Left lobe of liver (tissue), 2 donors: ENCODE data around the gene DNMBP. TPM values are rescaled to one million over a fixed set of nuclear protein-coding genes. Genes with fewer than 3 reads are reported as not detected.
A peak's percentile ranks its signal among the peaks of the same experiment; 100 is the strongest.
"Not testable (repeated sequence)": the region's sequence is repeated elsewhere in the genome, so short reads cannot be mapped to it uniquely, and the experiment has no call there.

Source experiments
- ATAC-seq: fragments of 200-7000 bp; cut with Tn5 transposase; one replicate; pipeline ENCODE4 v1.9.1; 2020; ENCODE audit warnings: mild to moderate bottlenecking, moderate library complexity
- DNase-seq: peaks from one replicate; pipeline ENCODE4 v3.0.0-alpha.2; 2020; ENCODE audit warnings: low spot score
- total RNA-seq: library from RNA; stranded (reverse); gene quantifications from one replicate; pipeline ENCODE4 v1.2.1, GENCODE V29; 2021
- donor health status: DM: no; HTN: no; CAD: no; lungs with moderate emphysema.
- donor health status: DM: no; HTN: yes; CAD: no.

The DNMBP gene
- total RNA-seq, 1 donor from 2014 or later, result 11.6 TPM

DNA sequence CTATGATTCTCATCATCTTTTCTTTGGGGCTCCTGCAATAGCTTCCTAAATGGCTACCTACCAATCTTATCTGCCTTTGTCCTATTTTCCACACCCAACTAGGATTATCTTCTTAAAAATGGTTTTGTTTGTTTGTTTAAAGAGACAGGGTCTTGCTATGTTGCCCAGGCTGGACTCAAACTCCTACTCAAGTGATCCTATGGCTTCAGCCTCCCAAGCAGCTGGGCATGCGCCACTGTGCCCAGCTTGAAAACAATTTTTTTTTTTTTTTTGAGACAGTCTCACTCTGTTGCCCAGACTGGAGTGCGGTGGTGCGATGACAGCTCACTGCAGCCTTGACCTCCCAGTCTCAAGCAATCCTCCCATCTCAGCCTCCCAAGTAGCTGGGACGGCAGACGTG is 14.9 kb downstream of the DNMBP start:
- no peak for ATAC-seq
- no peak for DNase-seq

GRCh38 chr10:99993701-99994689 is 15.8 kb downstream of the DNMBP start:
- DNase-seq, result peak; percentile 53

GRCh38 chr10:99985637-99986036 is 24.1 kb downstream of the DNMBP start:
- DNase-seq, ATAC-seq: not testable (repeated sequence)

More at GRCh38 chr10:99993701-99994689, 15.8 kb downstream of the DNMBP start:
- ATAC-seq, result peak; percentile 62

- ATAC-seq (no peak), DNase-seq (no peak)
Measured at GRCh38 chr10:99984211-99985034, 25.3 kb downstream of the DNMBP start.

DNA sequence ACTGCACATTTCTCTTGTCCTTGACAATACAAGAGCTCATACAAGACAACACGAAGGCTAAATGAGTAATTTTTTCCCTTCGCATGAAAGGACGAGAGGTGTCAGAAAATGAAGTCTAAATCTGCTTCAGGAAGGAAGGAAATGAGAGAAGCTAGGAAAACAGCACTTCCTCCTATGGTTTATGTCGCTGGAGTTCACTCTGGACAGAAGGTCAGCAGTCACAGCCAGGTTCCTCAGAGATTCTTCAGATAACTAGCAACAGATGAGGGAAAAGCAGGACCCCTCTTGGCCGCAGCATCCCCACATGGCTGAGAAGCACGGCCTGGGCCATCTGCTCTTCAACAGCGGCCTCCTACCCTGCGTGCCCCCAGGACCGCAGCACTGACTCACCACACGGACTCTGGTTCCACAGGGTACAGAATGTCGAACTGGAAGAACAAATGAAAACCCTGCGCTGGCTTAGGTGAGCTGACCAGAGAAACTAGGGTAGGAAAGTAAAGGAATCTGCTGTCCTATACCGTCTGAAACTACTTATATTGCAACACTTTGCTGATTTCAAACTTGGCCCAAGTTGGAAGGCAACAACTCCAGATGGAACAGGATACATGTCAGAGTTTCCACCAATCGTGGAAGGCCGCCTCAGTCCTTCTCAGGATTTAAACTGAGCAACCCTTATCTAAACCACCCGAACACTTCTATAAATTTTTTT is 26.3 kb downstream of the DNMBP start:
- ATAC-seq, result peak; percentile 41
- DNase-seq, result peak; percentile 55

DNA sequence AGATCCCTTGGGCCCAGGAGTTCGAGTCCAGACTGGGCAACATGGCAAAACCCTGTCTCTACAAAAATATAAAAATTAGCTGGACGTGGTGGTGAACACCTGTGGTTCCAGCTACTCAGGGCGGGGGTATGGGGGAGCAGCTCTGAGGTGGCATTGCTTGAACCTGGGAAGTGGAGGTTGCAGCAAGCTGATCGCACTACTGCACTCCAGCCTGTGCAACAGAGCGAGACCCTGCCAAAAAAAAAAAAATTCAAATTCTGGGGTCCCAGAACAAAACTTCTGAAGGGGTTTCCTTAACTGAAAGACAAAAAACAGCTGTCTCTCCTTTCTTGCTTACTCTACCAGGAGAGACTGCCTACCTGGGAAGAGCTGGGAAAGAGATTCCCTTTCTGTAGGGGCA is 27.0 kb downstream of the DNMBP start:
- no peak for DNase-seq
- no peak for ATAC-seq

GRCh38 chr10:99981581-99982199 is 28.1 kb downstream of the DNMBP start:
- peak; percentile 91 for DNase-seq
- peak; percentile 90 for ATAC-seq

DNA sequence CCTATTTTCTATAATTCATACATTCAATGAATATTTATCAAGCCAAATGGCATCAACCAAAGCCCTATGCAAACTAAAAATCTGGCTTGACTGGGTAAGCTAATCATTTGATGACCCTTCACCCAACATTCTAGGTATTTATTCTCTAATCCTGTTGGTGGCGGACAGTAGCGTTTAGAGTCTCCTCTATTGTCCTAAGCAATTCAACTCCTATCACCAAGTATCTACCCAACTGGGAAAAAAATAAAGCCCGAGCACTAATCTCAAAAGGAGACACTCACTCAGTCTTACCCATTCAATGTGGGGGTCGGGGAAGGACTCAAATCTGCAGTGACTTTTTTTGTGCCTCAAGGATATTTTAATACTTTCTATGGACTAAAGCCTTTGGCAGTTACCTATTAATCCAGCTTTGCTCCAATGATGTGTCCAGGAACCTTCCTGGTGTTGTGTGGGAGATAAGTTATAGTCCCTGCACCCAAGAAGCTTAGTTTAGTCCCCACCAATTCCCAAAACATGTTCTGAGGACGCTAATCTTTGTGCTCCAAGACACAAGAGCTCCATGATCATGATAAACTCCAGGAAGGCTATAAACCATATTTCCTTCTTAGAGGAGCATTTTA is 30.6 kb downstream of the DNMBP start:
- no peak for ATAC-seq
- DNase-seq, result no peak

DNA sequence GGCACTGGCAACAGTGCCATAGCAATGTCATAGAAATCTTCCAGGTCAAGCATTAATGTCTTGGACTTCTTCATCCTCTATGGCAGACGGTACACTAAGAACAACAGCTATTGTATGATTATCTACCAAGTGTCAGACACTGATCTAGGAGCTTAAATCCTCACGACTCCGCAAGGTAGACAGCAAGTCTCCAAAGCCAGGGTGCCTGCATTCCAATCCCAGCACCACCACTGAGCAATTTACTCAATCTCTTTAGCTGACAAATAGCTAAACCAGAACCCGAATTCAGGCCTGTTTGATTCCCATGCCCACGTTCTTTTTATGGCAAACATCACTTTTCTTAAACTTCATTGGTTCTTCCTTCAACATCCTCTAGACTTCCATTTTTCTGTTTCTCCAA is 31.8 kb downstream of the DNMBP start:
- DNase-seq (no peak), ATAC-seq (no peak)

DNA sequence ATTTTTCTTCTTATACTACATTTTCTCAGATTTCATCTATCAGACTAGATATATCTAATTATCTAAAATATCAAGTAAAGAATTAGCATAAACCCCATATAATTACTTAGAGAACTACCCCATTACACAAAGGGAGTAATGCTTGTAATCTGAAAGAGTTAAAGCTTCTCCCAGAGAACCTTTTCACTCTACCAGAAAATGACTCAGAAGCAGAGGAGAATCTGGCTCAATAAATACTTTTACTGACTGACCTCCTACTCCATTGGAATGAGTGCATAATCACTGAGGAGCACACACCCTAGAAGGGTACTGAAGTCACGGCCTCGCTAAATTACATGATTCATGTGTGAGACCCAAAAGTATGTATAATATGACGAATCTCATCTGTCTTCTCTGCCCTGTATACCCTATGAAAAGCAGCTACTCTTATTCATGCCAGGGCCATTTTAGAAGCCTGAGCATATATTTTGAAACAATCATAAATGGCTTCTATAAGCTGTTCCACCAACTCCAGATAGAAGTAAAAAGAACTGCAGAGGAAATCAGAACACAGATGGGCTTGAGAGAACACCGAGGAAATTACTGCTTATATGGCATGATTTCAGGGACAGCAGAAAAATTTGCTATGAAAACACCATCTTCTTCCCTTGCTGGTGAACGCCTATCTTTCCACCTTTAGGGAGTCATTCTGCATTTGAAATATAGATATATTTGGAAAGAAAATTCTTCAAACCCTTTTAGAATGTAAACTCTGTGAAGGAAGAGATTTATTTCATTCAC is 32.7 kb downstream of the DNMBP start:
- ATAC-seq (no peak), DNase-seq (no peak)

DNA sequence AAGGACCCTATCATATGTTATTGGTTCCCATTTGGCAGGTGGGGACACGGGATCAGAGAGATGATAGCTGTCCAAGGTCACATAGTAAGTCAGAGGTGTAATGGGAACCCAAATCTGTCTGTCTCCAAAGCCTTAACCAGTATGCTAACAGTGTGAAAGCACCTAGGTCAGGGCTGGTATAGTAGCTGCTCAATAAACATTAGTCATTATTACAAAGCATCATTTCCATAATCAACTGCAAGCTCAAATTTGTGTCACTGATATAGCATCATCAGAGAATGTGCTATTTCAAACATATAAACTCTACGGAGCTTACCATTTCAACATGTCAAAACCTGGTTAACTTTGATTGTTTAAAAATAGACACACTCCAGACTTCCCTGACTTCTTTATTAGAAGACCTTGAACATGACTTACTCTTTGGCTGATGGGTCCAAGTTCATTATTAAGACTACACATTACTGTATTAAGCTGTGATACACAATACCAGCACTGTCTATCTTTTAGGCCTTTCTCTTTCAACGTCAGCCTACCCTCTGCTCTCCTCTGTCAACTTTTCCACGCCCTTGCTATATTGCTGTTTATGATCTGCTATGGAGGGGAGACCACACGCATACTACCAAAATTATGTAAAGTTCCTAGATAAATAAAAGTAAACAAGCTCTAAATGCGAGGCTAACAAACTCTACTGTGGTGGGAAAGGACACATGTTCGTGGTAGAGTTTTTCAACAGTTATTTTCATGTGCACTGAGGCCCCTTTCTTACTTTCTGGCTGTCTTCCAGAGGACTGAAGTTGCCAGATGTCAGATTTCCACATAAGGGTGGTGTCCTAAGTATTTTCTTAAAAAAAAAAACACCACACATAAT is 33.6 kb downstream of the DNMBP start:
- no peak for ATAC-seq
- no peak for DNase-seq

DNA sequence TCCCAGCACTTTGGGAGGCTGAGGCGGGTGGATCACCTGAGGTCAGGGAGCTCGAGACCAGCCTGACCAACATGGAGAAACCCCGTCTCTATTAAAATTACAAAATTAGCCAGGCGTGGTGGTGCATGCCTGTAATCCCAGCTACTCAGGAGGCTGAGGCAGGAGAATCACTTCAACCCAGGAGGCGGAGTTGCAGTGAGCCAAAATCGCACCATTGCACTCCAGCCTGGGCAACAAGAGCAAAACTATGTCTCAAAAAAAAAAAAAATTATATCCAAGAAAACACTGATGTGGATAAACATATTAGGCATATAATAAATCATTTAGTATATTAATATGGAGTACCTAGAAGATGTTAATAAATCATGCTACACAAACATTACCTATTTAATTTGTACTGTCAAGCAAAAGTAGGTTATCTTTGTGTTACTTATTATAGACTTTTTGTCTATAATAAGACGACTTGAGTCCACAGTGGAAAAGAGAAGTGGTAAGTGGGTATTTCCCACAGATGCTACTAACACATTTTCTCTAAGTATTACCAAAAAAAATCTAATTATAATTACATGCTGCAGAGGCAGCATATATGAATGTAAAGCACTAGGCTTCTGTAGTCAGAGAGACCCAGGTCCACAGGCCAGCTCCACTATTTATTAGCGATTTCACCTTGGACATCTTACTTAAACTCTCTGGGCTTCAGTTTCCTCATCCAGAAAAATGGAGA is 34.5 kb downstream of the DNMBP start:
- DNase-seq (no peak), ATAC-seq (no peak)

DNA sequence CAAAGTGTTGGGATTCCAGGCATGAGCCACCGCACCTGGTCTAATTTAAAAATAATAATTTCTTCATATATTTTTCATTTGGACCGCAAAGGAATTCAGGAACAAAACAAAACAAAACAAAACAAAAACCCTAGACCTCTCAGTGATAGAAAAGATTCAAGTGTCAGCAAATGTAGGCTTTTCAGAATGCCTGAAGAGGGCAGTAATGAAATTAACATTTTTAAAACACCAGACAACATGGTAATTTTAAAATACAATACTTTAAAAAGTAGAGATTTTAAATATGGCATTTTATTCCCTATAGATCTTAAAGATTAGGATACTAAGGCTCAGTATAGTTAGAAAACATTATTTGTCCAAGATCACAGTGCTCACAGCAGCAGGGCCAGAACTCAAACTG is 36.6 kb downstream of the DNMBP start:
- DNase-seq (no peak), ATAC-seq (peak; percentile 65)

GRCh38 chr10:99967961-99968360 is 41.8 kb downstream of the DNMBP start:
- no peak for ATAC-seq

GRCh38 chr10:99966306-99966705 is 43.4 kb downstream of the DNMBP start:
- ATAC-seq (no peak), DNase-seq (no peak)

More at GRCh38 chr10:99967961-99968360, 41.8 kb downstream of the DNMBP start:
- DNase-seq, result no peak

DNA sequence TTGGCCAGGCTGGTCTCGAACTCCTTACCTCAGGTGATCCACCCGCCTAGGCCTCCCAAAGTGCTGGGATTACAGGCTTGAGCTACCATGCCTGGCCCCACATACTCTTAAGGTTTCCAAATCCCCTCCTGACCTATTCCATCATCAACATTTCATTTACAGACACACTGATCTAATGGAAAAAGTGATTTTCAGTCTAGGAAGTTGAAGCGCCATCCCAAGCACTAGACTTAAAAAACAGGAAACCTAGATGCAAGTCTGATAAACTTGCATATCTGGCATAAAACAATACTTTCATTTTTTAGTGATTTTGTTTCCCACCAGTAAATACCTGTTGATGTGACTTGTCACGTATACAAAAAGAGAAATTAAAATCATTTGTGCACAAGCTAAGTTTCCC is 44.0 kb downstream of the DNMBP start:
- DNase-seq (no peak), ATAC-seq (no peak)

DNA sequence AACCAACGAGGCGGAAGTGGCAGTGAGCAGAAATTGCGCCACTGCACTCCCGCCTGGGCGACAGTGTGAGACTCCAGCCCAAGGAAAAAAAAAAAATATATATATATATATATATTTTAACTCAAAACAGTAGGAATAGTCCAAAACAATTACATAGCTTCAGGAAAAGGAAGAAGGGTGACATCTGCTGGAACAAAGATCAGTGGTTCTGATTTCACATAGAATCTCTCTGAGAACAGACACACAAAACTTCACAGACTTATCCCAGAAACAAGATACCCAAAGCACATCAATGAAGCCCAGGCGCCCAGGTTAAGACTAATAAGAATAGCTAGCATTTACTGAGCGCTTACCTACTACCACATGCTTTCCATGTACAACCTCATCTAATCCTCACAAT is 45.0 kb downstream of the DNMBP start:
- DNase-seq (no peak), ATAC-seq (peak; percentile 34)
